Iris pigment epithelial cell (primary cell): ENCODE data around the gene TBCK.

Experiments used
- DNase-seq: peaks from one replicate; pipeline ENCODE4 v3.0.0-alpha.2; 2011; ENCODE audit warnings: low read depth

Gene TBCK

GRCh38 chr4:106315968-106316772, at the start of gene TBCK, which contains the start of gene AIMP1:
Gene TBCK, minus strand, starts transcription at chr4:106316209. Its CDS starts 7,249 bp downstream, at chr4:106308960.
Gene AIMP1, plus strand, starts transcription at chr4:106316550. Its CDS starts 8,460 bp downstream, at chr4:106325010.
- DNase-seq: peak; percentile 92

GRCh38 chr4:106365613-106366012, 49.6 kb upstream of the TBCK start:
- DNase-seq: peak; percentile 93

GRCh38 chr4:106364282-106364681, 48.3 kb upstream of the TBCK start:
- no peak for DNase-seq

- DNase-seq: no peak
These were observed 46.2 kb upstream of the TBCK start for GRCh38 chr4:106362086-106362825.

GRCh38 chr4:106358899-106359298, 42.9 kb upstream of the TBCK start:
- peak; percentile 84 for DNase-seq

- no peak for DNase-seq
These were observed 39.2 kb upstream of the TBCK start for GRCh38 chr4:106355193-106355592.

GRCh38 chr4:106353786-106354185, 37.8 kb upstream of the TBCK start:
- peak; percentile 50 for DNase-seq

- no peak for DNase-seq
These were observed 35.0 kb upstream of the TBCK start for GRCh38 chr4:106351016-106351415.

GRCh38 chr4:106347167-106347566, 31.2 kb upstream of the TBCK start:
- DNase-seq: no peak

- DNase-seq: peak; percentile 69
These were observed 28.6 kb upstream of the TBCK start for GRCh38 chr4:106344647-106344970.

- DNase-seq: no peak
These were observed 28.0 kb upstream of the TBCK start for GRCh38 chr4:106343865-106344646.

GRCh38 chr4:106340774-106341173, 24.8 kb upstream of the TBCK start:
- no peak for DNase-seq

- no peak for DNase-seq
These were observed 23.4 kb upstream of the TBCK start for GRCh38 chr4:106339431-106339830.

- no peak for DNase-seq
These were observed 22.7 kb upstream of the TBCK start for GRCh38 chr4:106338671-106339070.

GRCh38 chr4:106337916-106338315, 21.9 kb upstream of the TBCK start:
- no peak for DNase-seq

- DNase-seq: no peak
These were observed 20.6 kb upstream of the TBCK start for GRCh38 chr4:106336618-106337017.

GRCh38 chr4:106334741-106335470, 18.9 kb upstream of the TBCK start:
- no peak for DNase-seq

GRCh38 chr4:106333186-106333585, 17.2 kb upstream of the TBCK start:
- no peak for DNase-seq

- peak; percentile 66 for DNase-seq
These were observed 13.1 kb upstream of the TBCK start for GRCh38 chr4:106329041-106329618.

GRCh38 chr4:106325800-106326199, 9.8 kb upstream of the TBCK start:
- peak; percentile 15 for DNase-seq

GRCh38 chr4:106323119-106323518, 7.1 kb upstream of the TBCK start:
- DNase-seq: no peak
